Mesenchymal stem cell (in vitro differentiated cells and primary cell): ENCODE measurements around the gene DSTN.

Experiments
- DNase-seq: peaks from one replicate; pipeline ENCODE4 v3.0.0-alpha.2; 2013
- H2AFZ ChIP-seq: one replicate; pipeline ENCODE4 v1.6.1; 2013; ENCODE audit warnings: low read depth, mild to moderate bottlenecking, control low read depth, inconsistent platforms, low read length, moderate library complexity
- H2AK5ac ChIP-seq: 2 replicates; pipeline ENCODE4 v1.6.1; 2013; ENCODE audit warnings: low read length, moderate library complexity, mild to moderate bottlenecking, inconsistent platforms; ENCODE audit not compliant: severe bottlenecking
- H2BK120ac ChIP-seq: one replicate; pipeline ENCODE4 v1.6.1; 2013; ENCODE audit warnings: low read depth, mild to moderate bottlenecking, inconsistent platforms, low read length, moderate library complexity
- H2BK12ac ChIP-seq, 2 experiments: one replicate each; pipeline ENCODE4 v1.6.1; 2013; ENCODE audit warnings: inconsistent platforms in 2 of 2, low read length in 2 of 2, mild to moderate bottlenecking in 2 of 2, moderate library complexity in 2 of 2, control low read depth in 1 of 2
- H2BK15ac ChIP-seq: one replicate; pipeline ENCODE4 v1.6.1; 2013; ENCODE audit warnings: mild to moderate bottlenecking, low read depth, inconsistent platforms; ENCODE audit not compliant: poor library complexity, severe bottlenecking
- H2BK5ac ChIP-seq: 2 replicates; pipeline ENCODE4 v1.6.1; 2013; ENCODE audit warnings: low read depth, mild to moderate bottlenecking, low read length, control low read depth, inconsistent platforms; ENCODE audit not compliant: poor library complexity, severe bottlenecking
- H3K14ac ChIP-seq, 2 experiments: one replicate each; pipeline ENCODE4 v1.6.1; 2013; ENCODE audit warnings: inconsistent platforms in 2 of 2, low read length in 2 of 2, control low read depth in 1 of 2, mild to moderate bottlenecking in 1 of 2, moderate library complexity in 1 of 2
- H3K18ac ChIP-seq, 2 experiments: one replicate each; pipeline ENCODE4 v1.6.1; 2013; ENCODE audit warnings: inconsistent platforms in 2 of 2, low read length in 2 of 2, control low read depth in 1 of 2, low read depth in 1 of 2, mild to moderate bottlenecking in 1 of 2
- H3K23ac ChIP-seq, 2 experiments: one replicate each; pipeline ENCODE4 v1.6.1; 2013; ENCODE audit warnings: inconsistent platforms in 2 of 2, low read length in 2 of 2, mild to moderate bottlenecking in 2 of 2, moderate library complexity in 2 of 2, control low read depth in 1 of 2
- H3K27ac ChIP-seq: 2 replicates; pipeline ENCODE4 v1.5.1; 2013; ENCODE audit warnings: mild to moderate bottlenecking, moderate library complexity, low read length, control low read depth, inconsistent platforms; ENCODE audit not compliant: poor library complexity, severe bottlenecking
- H3K27me3 ChIP-seq, 2 experiments: 2 replicates each; pipeline versions ENCODE4 v1.6.1 to v1.7.0; 2013; ENCODE audit warnings: low read length in 2 of 2, mild to moderate bottlenecking in 2 of 2, moderate library complexity in 2 of 2, control low read depth in 1 of 2, inconsistent platforms in 1 of 2; ENCODE audit not compliant: control insufficient read depth in 1 of 2, insufficient read depth in 1 of 2
- H3K36me3 ChIP-seq, 2 experiments: 2 replicates each; pipeline versions ENCODE4 v1.6.1 to v1.7.0; 2013; ENCODE audit warnings: low read length in 2 of 2, control low read depth in 1 of 2, inconsistent platforms in 1 of 2, low read depth in 1 of 2, mild to moderate bottlenecking in 1 of 2; ENCODE audit not compliant: insufficient read depth in 2 of 2, control insufficient read depth in 1 of 2
- H3K4ac ChIP-seq, 2 experiments: one replicate each; pipeline ENCODE4 v1.6.1; 2013; ENCODE audit warnings: inconsistent platforms in 2 of 2, low read length in 2 of 2, mild to moderate bottlenecking in 2 of 2, moderate library complexity in 2 of 2, control low read depth in 1 of 2, low read depth in 1 of 2
- H3K4me1 ChIP-seq: 2 replicates; pipeline ENCODE4 v1.6.1; 2013; ENCODE audit warnings: low read depth, low read length, control low read depth; ENCODE audit not compliant: control insufficient read depth, insufficient read depth
- H3K4me2 ChIP-seq: 2 replicates; pipeline ENCODE4 v1.6.1; 2013; ENCODE audit warnings: low read length, mild to moderate bottlenecking, inconsistent platforms; ENCODE audit not compliant: poor library complexity, severe bottlenecking
- H3K4me3 ChIP-seq, 2 experiments: 2 replicates each; pipeline versions ENCODE4 v1.5.1 to v1.7.0; 2013; ENCODE audit warnings: low read length in 2 of 2, mild to moderate bottlenecking in 2 of 2, control low read depth in 1 of 2, low read depth in 1 of 2; ENCODE audit not compliant: insufficient read depth in 1 of 2
- H3K79me1 ChIP-seq: replicated peaks from 2 replicates; pipeline ENCODE4 v1.6.1; 2013; ENCODE audit warnings: mild to moderate bottlenecking, control low read depth, low read length, inconsistent platforms; ENCODE audit not compliant: poor library complexity, severe bottlenecking
- H3K9ac ChIP-seq: 2 replicates; pipeline ENCODE4 v1.7.0; 2013; ENCODE audit warnings: mild to moderate bottlenecking, low read length, moderate library complexity
- H3K9me3 ChIP-seq: 2 replicates; pipeline ENCODE4 v1.7.0; 2013; ENCODE audit warnings: mild to moderate bottlenecking, low read length; ENCODE audit not compliant: control insufficient read depth
- H4K8ac ChIP-seq: one replicate; pipeline ENCODE4 v1.6.1; 2013; ENCODE audit warnings: inconsistent platforms, mild to moderate bottlenecking, low read length, moderate library complexity
- H4K91ac ChIP-seq: one replicate; pipeline ENCODE4 v1.6.1; 2013; ENCODE audit warnings: mild to moderate bottlenecking, low read length, inconsistent platforms
- WGBS: methylation state at CpG from one replicate; pipeline ENCODE4 v1.1.7; 2013; ENCODE audit warnings: mixed read lengths; 5-methylcytosine and 5-hydroxymethylcytosine counted together

The DSTN gene

GRCh38 chr20:17611290-17611539 is 41.3 kb downstream of the DSTN start:
- Histone ChIP-seq H3K23ac (no peak overlapping the region), H3K9me3 (no peaks in the 10 kb centered on the region), H2AK5ac (no peak overlapping the region), H3K4me1 (peaks cover 52% of the 10 kb centered on the region), H3K18ac (no peak overlapping the region), H2BK120ac (no peak overlapping the region), H4K8ac (no peak overlapping the region), H3K4ac (no peak overlapping the region), H3K14ac (no peak overlapping the region), H2BK12ac (no peak overlapping the region), H3K79me1 (peaks cover 23% of the 10 kb centered on the region), H3K27me3 (no peaks in the 10 kb centered on the region), H2BK5ac (no peak overlapping the region), H3K27ac (no peak overlapping the region), H4K91ac (no peak overlapping the region), H3K4me3 (no peak overlapping the region), H3K4me2 (no peak overlapping the region), H3K9ac (peak overlapping the region; percentile 8), H2AFZ (no peak overlapping the region), H2BK15ac (no peak overlapping the region), H3K36me3 (peaks cover 61 to 69% of the 10 kb centered on the region in 2 experiments)
- DNase-seq = peak; percentile 56
- WGBS = 79% methylated on average over 6 of the region's 6 CpGs

GRCh38 chr20:17611540-17612286 is 41.8 kb downstream of the DSTN start:
- H3K14ac ChIP-seq = no peak overlapping the region
- H3K4me2 ChIP-seq = no peak overlapping the region
- no peaks in the 10 kb centered on the region for H3K27me3 ChIP-seq
- no peak overlapping the region for H2BK120ac ChIP-seq
- H3K18ac ChIP-seq = no peak overlapping the region
- H3K9me3 ChIP-seq = no peaks in the 10 kb centered on the region
- 90% methylated on average over 25 of the region's 26 CpGs for WGBS
- H3K23ac ChIP-seq = no peak overlapping the region
- no peak overlapping the region for H2AFZ ChIP-seq
- H3K4ac ChIP-seq = peak overlapping the region in 1 of 2 experiments; percentile 40
- H2BK5ac ChIP-seq = no peak overlapping the region
- no peak overlapping the region for H2AK5ac ChIP-seq
- peaks cover 52% of the 10 kb centered on the region for H3K4me1 ChIP-seq
- no peak overlapping the region for H3K4me3 ChIP-seq
- no peak overlapping the region for H3K9ac ChIP-seq
- peak overlapping the region; percentile 33 for H3K27ac ChIP-seq
- no peak overlapping the region for H2BK15ac ChIP-seq
- DNase-seq = no peak
- peak overlapping the region; percentile 78 for H4K91ac ChIP-seq
- H2BK12ac ChIP-seq = no peak overlapping the region
- peaks cover 66 to 69% of the 10 kb centered on the region in 2 experiments for H3K36me3 ChIP-seq
- peak overlapping the region; percentile 66 for H4K8ac ChIP-seq
- H3K79me1 ChIP-seq = peaks cover 24% of the 10 kb centered on the region

- peak; percentile 84 for DNase-seq
- Histone ChIP-seq H2AFZ (no peak overlapping the region), H3K27ac (peak overlapping the region; percentile 33), H2BK12ac (peak overlapping the region in 1 of 2 experiments; percentile 40), H2BK5ac (no peak overlapping the region), H3K27me3 (no peaks in the 10 kb centered on the region), H3K4me2 (no peak overlapping the region), H3K4ac (peak overlapping the region in 1 of 2 experiments; percentile 26), H3K23ac (no peak overlapping the region), H3K79me1 (peaks cover 30% of the 10 kb centered on the region), H2BK15ac (no peak overlapping the region), H3K36me3 (peaks cover 69 to 73% of the 10 kb centered on the region in 2 experiments), H3K9ac (no peak overlapping the region), H3K18ac (peak overlapping the region in 1 of 2 experiments; percentile 79), H2AK5ac (no peak overlapping the region), H3K4me1 (peaks cover 55% of the 10 kb centered on the region), H2BK120ac (no peak overlapping the region), H4K8ac (peak overlapping the region; percentile 2), H3K4me3 (no peak overlapping the region), H3K9me3 (no peaks in the 10 kb centered on the region), H4K91ac (peak overlapping the region; percentile 14), H3K14ac (peak overlapping the region in 1 of 2 experiments; percentile 75)
- 78% methylated on average over 16 of the region's 16 CpGs for WGBS
Observed at GRCh38 chr20:17612287-17612991, 42.6 kb downstream of the DSTN start.

- H2AK5ac ChIP-seq = no peak overlapping the region
Observed at GRCh38 chr20:17612992-17613327, 43.1 kb downstream of the DSTN start.

More at GRCh38 chr20:17612992-17613327, 43.1 kb downstream of the DSTN start:
- Histone ChIP-seq H3K9me3 (no peaks in the 10 kb centered on the region), H3K27me3 (no peaks in the 10 kb centered on the region), H2BK15ac (no peak overlapping the region), H2AFZ (no peak overlapping the region), H3K36me3 (peaks cover 69 to 78% of the 10 kb centered on the region in 2 experiments), H4K91ac (no peak overlapping the region), H3K79me1 (peaks cover 34% of the 10 kb centered on the region), H3K27ac (no peak overlapping the region), H3K4me2 (no peak overlapping the region), H3K4me1 (peaks cover 58% of the 10 kb centered on the region), H4K8ac (no peak overlapping the region), H2BK12ac (no peak overlapping the region), H3K18ac (no peak overlapping the region), H3K14ac (no peak overlapping the region), H3K4ac (no peak overlapping the region), H2BK120ac (no peak overlapping the region), H3K4me3 (no peak overlapping the region), H3K9ac (no peak overlapping the region), H2BK5ac (no peak overlapping the region), H3K23ac (no peak overlapping the region)
- DNase-seq = no peak
- WGBS = 88% methylated on average over 7 of the region's 7 CpGs
